Endodermal cell (in vitro differentiated cells): ENCODE results near the gene BAIAP2L2. TPM values are rescaled to one million over a fixed set of nuclear protein-coding genes. Genes with fewer than 3 reads are reported as not detected.

Source experiments
- DNase-seq: peaks from one replicate; pipeline ENCODE4 v3.0.0-alpha.2; 2017
- H3K27ac ChIP-seq: 2 replicates; pipeline ENCODE4 v1.5.1; 2013; ENCODE audit warnings: mild to moderate bottlenecking, low read depth, low read length, moderate library complexity
- H3K27me3 ChIP-seq: 2 replicates; pipeline ENCODE4 v1.6.1; 2013; ENCODE audit warnings: mild to moderate bottlenecking, low read length, moderate library complexity; ENCODE audit not compliant: insufficient read depth, control insufficient read depth, poor library complexity, severe bottlenecking
- H3K36me3 ChIP-seq: 2 replicates; pipeline ENCODE4 v1.7.0; 2013; ENCODE audit warnings: mild to moderate bottlenecking, low read length, moderate library complexity; ENCODE audit not compliant: control insufficient read depth, insufficient read depth
- H3K4me1 ChIP-seq: one replicate; pipeline ENCODE4 v1.7.0; 2013; ENCODE audit warnings: low read length; ENCODE audit not compliant: control insufficient read depth, insufficient read depth
- H3K4me3 ChIP-seq: 2 replicates; pipeline ENCODE4 v1.5.1; 2013; ENCODE audit warnings: mild to moderate bottlenecking, low read length, moderate library complexity
- H3K9ac ChIP-seq: 2 replicates; pipeline ENCODE4 v1.6.1; 2013; ENCODE audit warnings: mild to moderate bottlenecking, low read length, moderate library complexity; ENCODE audit not compliant: poor library complexity, severe bottlenecking; ENCODE audit errors: extremely low read depth
- H3K9me3 ChIP-seq: 2 replicates; pipeline ENCODE4 v1.6.1; 2013; ENCODE audit warnings: mild to moderate bottlenecking, low read length, moderate library complexity; ENCODE audit not compliant: control insufficient read depth
- H3K27ac Mint-ChIP-seq: 2 replicates; pipeline ENCODE4 v1.8.0; 2020; ENCODE audit warnings: mixed read lengths
- H3K27me3 Mint-ChIP-seq: 2 replicates; pipeline ENCODE4 v1.8.0; 2021; ENCODE audit warnings: mild to moderate bottlenecking, mixed read lengths; ENCODE audit not compliant: insufficient read depth
- H3K36me3 Mint-ChIP-seq: 2 replicates; pipeline ENCODE4 v1.8.0; 2020; ENCODE audit warnings: low read depth, mixed read lengths
- H3K4me1 Mint-ChIP-seq: 2 replicates; pipeline ENCODE4 v1.8.0; 2020; ENCODE audit warnings: mixed read lengths
- H3K4me3 Mint-ChIP-seq: 2 replicates; pipeline ENCODE4 v1.8.0; 2020; ENCODE audit warnings: mild to moderate bottlenecking, moderate library complexity, mixed read lengths
- H3K9me3 Mint-ChIP-seq: 2 replicates; pipeline ENCODE4 v1.8.0; 2020; ENCODE audit warnings: mild to moderate bottlenecking, mixed read lengths
- CTCF ChIP-seq: fragments of 200-600 bp; sonication (generic); conservative IDR thresholded peaks from 2 replicates; pipeline ENCODE4 v1.5.0; 2021; ENCODE audit warnings: antibody characterized with exemption, mild to moderate bottlenecking
- WGBS, 2 experiments: methylation state at CpG; one replicate each; pipeline versions ENCODE4 v1.1.5 to v1.1.7; 2013; ENCODE audit warnings: missing lambda C conversion rate in 2 of 2, mixed read lengths in 1 of 2; ENCODE audit not compliant: insufficient coverage in 1 of 2, insufficient read length in 1 of 2; 5-methylcytosine and 5-hydroxymethylcytosine counted together
- total RNA-seq, 2 donors: library from RNA; stranded (reverse); fragmentation: NEBNext Ultra II Directional in 1 of 2; extraction: Animal tissue kit (Norgen Biotek cat#: 25700) in 1 of 2; gene quantifications; 2 replicates in 1 of 2; 3 replicates in 1 of 2; pipeline ENCODE4 v1.2.1, GENCODE V29; 2021

Gene BAIAP2L2
- total RNA-seq, 2 donors from 2014 or later: 1.4 to 3.7 TPM

GRCh38 chr22:38065539-38065938 is 44.9 kb downstream of the BAIAP2L2 start:
- Mint-ChIP-seq H3K4me1 (no peaks in the 10 kb centered on the region), H3K36me3 (peaks cover 57% of the 10 kb centered on the region), H3K9me3 (no peaks in the 10 kb centered on the region), H3K4me3 (no peak overlapping the region), H3K27me3 (no peaks in the 10 kb centered on the region), H3K27ac (no peak overlapping the region)
- H3K9me3 ChIP-seq: no peaks in the 10 kb centered on the region
- no peak overlapping the region for H3K9ac ChIP-seq
- 95 to 96% methylated on average over 7 to 8 of the region's 8 CpGs for WGBS, 2 experiments
- no peaks in the 10 kb centered on the region for H3K27me3 ChIP-seq
- no peaks in the 10 kb centered on the region for H3K4me1 ChIP-seq
- H3K4me3 ChIP-seq: no peak overlapping the region
- no peak for DNase-seq
- no peak for TF ChIP-seq CTCF
- H3K36me3 ChIP-seq: peaks cover 44% of the 10 kb centered on the region
- H3K27ac ChIP-seq: no peak overlapping the region

GRCh38 chr22:38062791-38063190 is 47.7 kb downstream of the BAIAP2L2 start:
- peaks cover 6% of the 10 kb centered on the region for H3K4me1 Mint-ChIP-seq
- Histone ChIP-seq H3K4me1 (no peaks in the 10 kb centered on the region), H3K27me3 (no peaks in the 10 kb centered on the region), H3K9ac (no peak overlapping the region), H3K4me3 (no peak overlapping the region), H3K27ac (no peak overlapping the region), H3K36me3 (peaks cover 51% of the 10 kb centered on the region), H3K9me3 (no peaks in the 10 kb centered on the region)
- H3K9me3 Mint-ChIP-seq: no peaks in the 10 kb centered on the region
- H3K36me3 Mint-ChIP-seq: peaks cover 60% of the 10 kb centered on the region
- no peak for DNase-seq
- no peaks in the 10 kb centered on the region for H3K27me3 Mint-ChIP-seq
- no peak overlapping the region for H3K27ac Mint-ChIP-seq
- H3K4me3 Mint-ChIP-seq: no peak overlapping the region
- TF ChIP-seq CTCF: no peak
- 95 to 96% methylated on average over 5 to 6 of the region's 6 CpGs for WGBS, 2 experiments

GRCh38 chr22:38056969-38057891 is 53.3 kb downstream of the BAIAP2L2 start, which contains the start of gene PICK1:
PICK1 (plus strand) TSS chr22:38057404; CDS start chr22:38057810, 406 bp downstream.
- Mint-ChIP-seq H3K4me3 (peak within 1 kb of the TSS; percentile 85), H3K27ac (peak within 1 kb of the TSS; percentile 100), H3K36me3 (peaks cover 21% of the 10 kb centered on the region), H3K9me3 (no peaks in the 10 kb centered on the region), H3K27me3 (peaks cover 4% of the 10 kb centered on the region), H3K4me1 (peaks cover 9% of the 10 kb centered on the region)
- H3K27me3 ChIP-seq: no peaks in the 10 kb centered on the region
- peaks cover 6% of the 10 kb centered on the region for H3K4me1 ChIP-seq
- no peaks in the 10 kb centered on the region for H3K9me3 ChIP-seq
- H3K36me3 ChIP-seq: peaks cover 23% of the 10 kb centered on the region
- H3K4me3 ChIP-seq: peak within 1 kb of the TSS; percentile 84
- WGBS, 2 experiments: 6 to 8% methylated on average over 17 to 44 of the region's 47 CpGs
- peak; percentile 97 for DNase-seq
- H3K27ac ChIP-seq: peak within 1 kb of the TSS; percentile 79
- no peak for TF ChIP-seq CTCF
- peak within 1 kb of the TSS; percentile 70 for H3K9ac ChIP-seq
